Measurements from ENCODE around the gene CEP57L1. TPM values are rescaled to one million over a fixed set of nuclear protein-coding genes. Genes with fewer than 3 reads are reported as not detected.

The CEP57L1 gene
- total and polyA plus RNA-seq, 9 of the 15 experiments (the other 6 are each of a cell fraction or from before 2014, with no cell fraction given): 39.4 to 88.6 (median 61.8) TPM

DNA sequence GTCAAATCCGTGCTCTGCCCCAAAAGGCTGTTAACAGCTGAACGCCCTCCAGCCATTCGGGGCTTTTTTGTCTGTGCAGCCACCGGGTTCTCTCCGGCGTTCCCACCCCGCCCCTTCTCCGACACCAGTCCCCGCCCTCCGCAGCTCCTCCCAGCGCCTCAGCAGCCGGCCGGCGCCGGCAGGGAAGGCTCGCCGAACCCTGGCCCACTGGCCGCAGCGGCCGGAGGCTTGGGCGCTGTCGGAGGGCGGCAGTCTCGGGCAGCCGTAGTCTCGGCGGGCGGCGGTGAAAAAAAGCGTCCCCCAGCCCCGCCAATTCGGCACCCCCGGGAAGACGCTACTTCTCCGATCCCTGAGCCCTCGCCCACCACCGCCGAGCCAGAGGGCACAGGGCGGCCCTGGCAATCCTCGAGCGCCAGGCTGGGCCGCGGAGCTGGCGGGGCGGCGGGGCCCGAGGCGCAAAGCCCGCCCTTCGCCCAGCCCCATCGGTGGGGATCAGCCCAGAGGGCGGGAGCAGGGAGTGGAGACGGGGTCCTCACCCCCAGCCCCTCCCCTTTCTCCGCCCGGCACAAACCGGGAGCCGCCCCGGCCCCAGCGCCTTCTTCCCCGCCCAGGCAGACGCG lies 781 bp upstream of the CEP57L1 start, which contains the start of gene SESN1 (continued):
- TF ChIP-seq PHF20 (IDR thresholded peaks at IDR 0.05; ENCODE audit: partially characterized antibody) (peak; percentile 51), FOXO4 (CRISPR knock-in tag; IDR thresholded peaks at IDR 0.05) (peak; percentile 51; the same call in 1 of the 2 replicates), GATAD2A (IDR thresholded peaks at IDR 0.05) (peak; percentile 60; the same call in 1 of the 2 replicates), ZBTB17 (CRISPR knock-in tag; IDR thresholded peaks at IDR 0.05) (peak; percentile 78), ELF4 (CRISPR knock-in tag; IDR thresholded peaks at IDR 0.05) (no peak), FIP1L1 (IDR thresholded peaks at IDR 0.05; ENCODE audit: low read depth, low read length, poor library complexity, severe bottlenecking) (no peak), SNIP1 (IDR thresholded peaks at IDR 0.05; ENCODE audit: low read depth) (no peak), TAF1 (IDR thresholded peaks at IDR 0.05; ENCODE audit: control insufficient read depth, extremely low read depth, insufficient read depth, low read length, severe bottlenecking) (peak; percentile 72), DACH1 (IDR thresholded peaks at IDR 0.05; ENCODE audit: partially characterized antibody) (peak; percentile 18), POLR2B (IDR thresholded peaks at IDR 0.05; ENCODE audit: low read depth, partially characterized antibody) (peak; percentile 60), PRPF4 (IDR thresholded peaks at IDR 0.05; ENCODE audit: insufficient read depth, low read depth, low read length, poor library complexity, severe bottlenecking) (peak; percentile 81), FOXA3 (CRISPR knock-in tag; conservative IDR thresholded peaks at IDR 0.05 in 1 of 2, IDR thresholded peaks at IDR 0.05 in 1 of 2) (no peak), ZNF212 (CRISPR knock-in tag; IDR thresholded peaks at IDR 0.05) (peak; percentile 67; the same call in 1 of the 2 replicates), KDM5B (IDR thresholded peaks at IDR 0.05; ENCODE audit: insufficient replicate concordance, low read depth, low read length) (peak; percentile 63), DNMT1 (IDR thresholded peaks at IDR 0.05) (no peak), CREB3L1 (IDR thresholded peaks at IDR 0.05; ENCODE audit: borderline replicate concordance, low read depth) (no peak), TARDBP (IDR thresholded peaks at IDR 0.05) (peak; percentile 42; the same call in 1 of the 2 replicates), ZNF766 (CRISPR knock-in tag; conservative IDR thresholded peaks at IDR 0.05) (no peak)
- TF ChIP-seq, protein P1, sequence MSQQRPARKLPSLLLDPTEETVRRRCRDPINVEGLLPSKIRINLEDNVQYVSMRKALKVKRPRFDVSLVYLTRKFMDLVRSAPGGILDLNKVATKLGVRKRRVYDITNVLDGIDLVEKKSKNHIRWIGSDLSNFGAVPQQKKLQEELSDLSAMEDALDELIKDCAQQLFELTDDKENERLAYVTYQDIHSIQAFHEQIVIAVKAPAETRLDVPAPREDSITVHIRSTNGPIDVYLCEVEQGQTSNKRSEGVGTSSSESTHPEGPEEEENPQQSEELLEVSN (IDR thresholded peaks at IDR 0.05; ENCODE audit: borderline replicate concordance in 1 of 2, extremely low read depth in 1 of 2, insufficient read depth in 1 of 2, insufficient read length in 1 of 2, low read depth in 1 of 2, low read length in 1 of 2, poor library complexity in 1 of 2, severe bottlenecking in 1 of 2): peak in 1 of 2 experiments; percentile 59
- TF ChIP-seq, protein P2, sequence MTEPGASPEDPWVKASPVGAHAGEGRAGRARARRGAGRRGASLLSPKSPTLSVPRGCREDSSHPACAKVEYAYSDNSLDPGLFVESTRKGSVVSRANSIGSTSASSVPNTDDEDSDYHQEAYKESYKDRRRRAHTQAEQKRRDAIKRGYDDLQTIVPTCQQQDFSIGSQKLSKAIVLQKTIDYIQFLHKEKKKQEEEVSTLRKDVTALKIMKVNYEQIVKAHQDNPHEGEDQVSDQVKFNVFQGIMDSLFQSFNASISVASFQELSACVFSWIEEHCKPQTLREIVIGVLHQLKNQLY (CRISPR knock-in tag; conservative IDR thresholded peaks at IDR 0.05): peak in 1 of 2 experiments; percentile 94; a peak in 2 of 4 replicates
- TF ChIP-seq, protein P3, sequence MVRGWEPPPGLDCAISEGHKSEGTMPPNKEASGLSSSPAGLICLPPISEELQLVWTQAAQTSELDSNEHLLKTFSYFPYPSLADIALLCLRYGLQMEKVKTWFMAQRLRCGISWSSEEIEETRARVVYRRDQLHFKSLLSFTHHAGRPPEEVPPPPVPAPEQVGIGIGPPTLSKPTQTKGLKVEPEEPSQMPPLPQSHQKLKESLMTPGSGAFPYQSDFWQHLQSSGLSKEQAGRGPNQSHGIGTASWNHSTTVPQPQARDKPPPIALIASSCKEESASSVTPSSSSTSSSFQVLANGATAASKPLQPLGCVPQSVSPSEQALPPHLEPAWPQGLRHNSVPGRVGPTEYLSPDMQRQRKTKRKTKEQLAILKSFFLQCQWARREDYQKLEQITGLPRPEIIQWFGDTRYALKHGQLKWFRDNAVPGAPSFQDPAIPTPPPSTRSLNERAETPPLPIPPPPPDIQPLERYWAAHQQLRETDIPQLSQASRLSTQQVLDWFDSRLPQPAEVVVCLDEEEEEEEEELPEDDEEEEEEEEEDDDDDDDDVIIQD (CRISPR knock-in tag; IDR thresholded peaks at IDR 0.05): 0 out of 2 replicates have a peak, but pooled peaks have one; percentile 52
